ENCODE data around the gene RCAN3. TPM values are rescaled to one million over a fixed set of nuclear protein-coding genes. Genes with fewer than 3 reads are reported as not detected.
"Not testable (repeated sequence)": the region's sequence is repeated elsewhere in the genome, so short reads cannot be mapped to it uniquely, and the experiment has no call there.

RCAN3 gene
- total and polyA plus RNA-seq, 2 of the 13 experiments (the other 11 are each of a cell fraction or from before 2014, with no cell fraction given): 12.2 to 13.3 TPM

- TF ChIP-seq ZBTB26 (CRISPR knock-in tag; IDR thresholded peaks at IDR 0.05; ENCODE audit: borderline replicate concordance) (no peak), ZNF563 (CRISPR knock-in tag; IDR thresholded peaks at IDR 0.05) (no peak), TBX3 (IDR thresholded peaks at IDR 0.05; ENCODE audit: borderline replicate concordance) (no peak), ZNF691 (CRISPR knock-in tag; IDR thresholded peaks at IDR 0.05; ENCODE audit: borderline replicate concordance, low read depth) (no peak)
Observed at GRCh38 chr1:24514946-24515345, 12.3 kb downstream of the RCAN3 start (continued).

GRCh38 chr1:24515671-24516209 is 13.1 kb downstream of the RCAN3 start:
- POLR2A ChIA-PET; FAIRE-seq; ATAC-seq; H3K27ac ChIP-seq (ENCODE audit: extremely low read length, insufficient read depth, low read length); H3K9ac ChIP-seq (ENCODE audit: insufficient read depth, low read depth, low read length); H3K27me3 ChIP-seq (ENCODE audit: control insufficient read depth in 1 of 2, insufficient read depth in 2 of 2, low read length in 2 of 2); intact Hi-C loops (cut with micrococcal nuclease; ENCODE audit: unreplicated experiment); H3K4me1 ChIP-seq (ENCODE audit: insufficient read depth, low read length); BruUV-seq (replicated peaks); H3K4me3 ChIP-seq (replicated peaks in 1 of 3; ENCODE audit: insufficient read depth in 1 of 3, low read depth in 2 of 3, low read length in 3 of 3); H4K20me1 ChIP-seq (ENCODE audit: insufficient read depth, low read length); H2AFZ ChIP-seq (ENCODE audit: low read length); H3K9me3 ChIP-seq (ENCODE audit: low read length); H3K79me2 ChIP-seq (ENCODE audit: insufficient read depth, low read length); H3K36me3 ChIP-seq (replicated peaks in 1 of 2; ENCODE audit: control insufficient read depth in 1 of 2, insufficient read depth in 2 of 2, low read length in 2 of 2); H3K4me2 ChIP-seq (ENCODE audit: low read depth, low read length); DNase-seq (ENCODE audit: low spot score); CTCF ChIA-PET (ENCODE audit: low intra/inter-chr PET ratio, low total read pairs); in situ Hi-C loops (cut with HindIII; ENCODE audit: extremely low pct_ligation_motif_present, low pct_unique_long_range_greater_than_20kb): not testable (repeated sequence)
- WGBS (ENCODE audit: low lambda C conversion rate): 96% methylated on average over 14 of the region's 14 CpGs

Measured in HepG2 (cell line).